H1 (cell line): ENCODE data around the gene CTNNA3. TPM values are rescaled to one million over a fixed set of nuclear protein-coding genes. Genes with fewer than 3 reads are reported as not detected.

Experiments
- CTCF ChIA-PET: fragments of 300-600 bp; sonication (Branson Sonifier 250); formaldehyde crosslinking; loops from one replicate; lab custom pipeline; 2021; ENCODE audit not compliant: partially characterized antibody; lab: Charles Lee
- POLR2A ChIA-PET: fragments of 300-600 bp; sonication (Branson Sonifier 250); formaldehyde crosslinking; loops from one replicate; lab custom pipeline; 2021; ENCODE audit warnings: inconsistent platforms; ENCODE audit not compliant: partially characterized antibody; lab: Charles Lee
- DNase-seq, 2 experiments: peaks; one replicate each; pipeline versions ENCODE4 v3.0.0 to v3.0.0-alpha.2; 2010 to 2022; ENCODE audit warnings: low spot score in 2 of 2, low read depth in 1 of 2, mixed read lengths in 1 of 2
- FAIRE-seq: peaks from 2 replicates; lab custom pipeline; 2011; peaks lifted over from hg19 to GRCh38; lab: Jason Lieb, UNC
- H2AFZ ChIP-seq: 2 replicates; pipeline ENCODE4 v1.8.1; 2012; ENCODE audit warnings: low read length, inconsistent platforms
- H2AK5ac ChIP-seq: 2 replicates; pipeline ENCODE4 v1.6.1; 2013; ENCODE audit warnings: low read depth, low read length
- H2BK120ac ChIP-seq: replicated peaks from 2 replicates; pipeline ENCODE3; 2013; ENCODE audit warnings: low read depth, low read length, inconsistent platforms
- H2BK12ac ChIP-seq: 2 replicates; pipeline ENCODE4 v1.6.1; 2013; ENCODE audit warnings: low read depth, low read length
- H2BK15ac ChIP-seq: 2 replicates; pipeline ENCODE4 v1.6.1; 2013; ENCODE audit warnings: low read length
- H2BK20ac ChIP-seq: 2 replicates; pipeline ENCODE4 v1.6.1; 2013; ENCODE audit warnings: low read length
- H2BK5ac ChIP-seq: 2 replicates; pipeline ENCODE4 v1.6.1; 2013; ENCODE audit warnings: low read depth, low read length
- H3K14ac ChIP-seq: 2 replicates; pipeline ENCODE4 v1.6.1; 2013; ENCODE audit warnings: inconsistent platforms; ENCODE audit not compliant: insufficient read length
- H3K18ac ChIP-seq: 2 replicates; pipeline ENCODE4 v1.6.1; 2013; ENCODE audit warnings: low read length; ENCODE audit errors: extremely low read depth
- H3K23ac ChIP-seq: 2 replicates; pipeline ENCODE4 v1.6.1; 2013; ENCODE audit warnings: inconsistent platforms; ENCODE audit not compliant: insufficient read length
- H3K23me2 ChIP-seq: 2 replicates; pipeline ENCODE4 v1.6.1; 2013; ENCODE audit warnings: low read depth, low read length
- H3K27ac ChIP-seq: 2 replicates; pipeline ENCODE4 v1.6.1; 2011; ENCODE audit warnings: low read depth, low read length, inconsistent platforms
- H3K27me3 ChIP-seq, 4 experiments: replicated peaks in 1 of 4; 1 replicate in 1 of 4; 2 replicates in 3 of 4; pipeline versions ENCODE4 v1.6.1 to v1.8.1; 2011 to 2013; ENCODE audit warnings: low read length in 3 of 4, mild to moderate bottlenecking in 3 of 4, inconsistent platforms in 2 of 4, mixed read lengths in 2 of 4, moderate library complexity in 1 of 4; ENCODE audit not compliant: control insufficient read depth in 3 of 4, insufficient read depth in 3 of 4; ENCODE audit errors: extremely low read depth in 1 of 4
- H3K36me3 ChIP-seq, 4 experiments: 2 replicates each; pipeline versions ENCODE4 v1.6.1 to v1.8.1; 2011 to 2013; ENCODE audit warnings: mild to moderate bottlenecking in 4 of 4, low read length in 3 of 4, moderate library complexity in 2 of 4, control low read depth in 1 of 4, inconsistent platforms in 1 of 4; ENCODE audit not compliant: insufficient read depth in 4 of 4, control insufficient read depth in 2 of 4
- H3K4ac ChIP-seq: replicated peaks from 2 replicates; pipeline ENCODE3; 2013; ENCODE audit warnings: low read length, low read depth, mixed read lengths, inconsistent platforms; ENCODE audit not compliant: insufficient read length
- H3K4me1 ChIP-seq, 4 experiments: replicated peaks in 1 of 4; 1 replicate in 1 of 4; 2 replicates in 3 of 4; pipeline versions ENCODE4 v1.6.1 to v1.8.1; 2011 to 2013; ENCODE audit warnings: low read length in 3 of 4, inconsistent platforms in 2 of 4, mixed read lengths in 1 of 4; ENCODE audit not compliant: insufficient read depth in 4 of 4, control insufficient read depth in 3 of 4
- H3K4me2 ChIP-seq, 2 experiments: 2 replicates each; pipeline versions ENCODE4 v1.6.1 to v1.8.1; 2011 to 2013; ENCODE audit warnings: low read depth in 2 of 2, low read length in 2 of 2, control low read depth in 1 of 2, inconsistent platforms in 1 of 2, mild to moderate bottlenecking in 1 of 2; ENCODE audit not compliant: insufficient read depth in 1 of 2
- H3K4me3 ChIP-seq, 4 experiments: fragments of 200-600, 300-600 bp in 1 of 4; sonication (generic), shearing (Covaris generic), sonication (Bioruptor Twin) in 1 of 4; 2 replicates each; pipeline versions ENCODE4 v1.5.1 to v1.8.1; 2011 to 2016; ENCODE audit warnings: low read length in 4 of 4, low read depth in 3 of 4, control low read depth in 2 of 4, inconsistent platforms in 2 of 4, mild to moderate bottlenecking in 2 of 4, mixed read lengths in 1 of 4, moderate library complexity in 1 of 4; ENCODE audit not compliant: insufficient read depth in 2 of 4; ENCODE audit errors: extremely low read depth in 1 of 4
- H3K56ac ChIP-seq: replicated peaks from 2 replicates; pipeline ENCODE3; 2013; ENCODE audit warnings: low read depth, mild to moderate bottlenecking, mixed read lengths, low read length, inconsistent platforms; ENCODE audit not compliant: insufficient read length
- H3K79me1 ChIP-seq: 2 replicates; pipeline ENCODE4 v1.6.1; 2013; ENCODE audit warnings: low read depth, low read length, control low read depth
- H3K79me2 ChIP-seq, 2 experiments: 2 replicates each; pipeline versions ENCODE4 v1.6.1 to v1.8.1; 2012 to 2013; ENCODE audit warnings: low read length in 2 of 2, mild to moderate bottlenecking in 2 of 2, inconsistent platforms in 1 of 2; ENCODE audit not compliant: insufficient read depth in 2 of 2, control insufficient read depth in 1 of 2
- H3K9ac ChIP-seq, 4 experiments: replicated peaks in 1 of 4; 1 replicate in 1 of 4; 2 replicates in 3 of 4; pipeline versions ENCODE4 v1.6.1 to v1.8.1; 2011 to 2013; ENCODE audit warnings: low read depth in 3 of 4, low read length in 3 of 4, control low read depth in 2 of 4, mild to moderate bottlenecking in 2 of 4, moderate library complexity in 2 of 4, inconsistent platforms in 1 of 4; ENCODE audit errors: extremely low read depth in 1 of 4
- H3K9me3 ChIP-seq, 2 experiments: 2 replicates each; pipeline versions ENCODE4 v1.6.1 to v1.8.1; 2012 to 2013; ENCODE audit warnings: mild to moderate bottlenecking in 2 of 2, moderate library complexity in 2 of 2, control low read depth in 1 of 2, inconsistent platforms in 1 of 2, low read depth in 1 of 2, low read length in 1 of 2, mixed read lengths in 1 of 2; ENCODE audit not compliant: insufficient read depth in 2 of 2
- H4K20me1 ChIP-seq, 2 experiments: replicated peaks in 1 of 2; 2 replicates each; pipeline versions ENCODE3 to v1.8.1; 2011 to 2013; ENCODE audit warnings: inconsistent platforms in 2 of 2, low read length in 2 of 2, mild to moderate bottlenecking in 1 of 2; ENCODE audit not compliant: insufficient read depth in 2 of 2, control insufficient read depth in 1 of 2
- H4K5ac ChIP-seq: 2 replicates; pipeline ENCODE4 v1.6.1; 2013; ENCODE audit warnings: low read length, low read depth, mixed read lengths, inconsistent platforms; ENCODE audit not compliant: insufficient read length
- H4K8ac ChIP-seq: 2 replicates; pipeline ENCODE4 v1.8.0; 2013; ENCODE audit warnings: mild to moderate bottlenecking, moderate library complexity, low read length, inconsistent platforms; ENCODE audit not compliant: insufficient read depth; ENCODE audit errors: extremely low read depth
- H4K91ac ChIP-seq: replicated peaks from 2 replicates; pipeline ENCODE3; 2013; ENCODE audit warnings: low read length, mixed read lengths, inconsistent platforms; ENCODE audit not compliant: insufficient read length
- BACH1 ChIP-seq: IDR thresholded peaks from 2 replicates; pipeline ENCODE4 v1.6.1; 2012; ENCODE audit warnings: low read length, improper control_type of control experiment
- BCL11A ChIP-seq, 2 experiments: IDR thresholded peaks; one replicate each; pipeline ENCODE4 v1.6.1; 2011; ENCODE audit warnings: low read depth in 2 of 2, low read length in 2 of 2, mild to moderate bottlenecking in 2 of 2
- BRCA1 ChIP-seq: IDR thresholded peaks from 2 replicates; pipeline ENCODE4 v1.6.1; 2012; ENCODE audit warnings: low read depth, low read length, improper control_type of control experiment
- CREB1 ChIP-seq: IDR thresholded peaks from 2 replicates; pipeline ENCODE4 v1.6.1; 2012; ENCODE audit warnings: inconsistent platforms
- CTBP2 ChIP-seq: IDR thresholded peaks from 2 replicates; pipeline ENCODE4 v1.7.0; 2011; ENCODE audit warnings: borderline replicate concordance, mild to moderate bottlenecking, moderate library complexity, mixed read lengths, low read length; ENCODE audit not compliant: insufficient read depth, insufficient read length
- GABPA ChIP-seq: IDR thresholded peaks from 2 replicates; pipeline ENCODE4 v1.6.1; 2011; ENCODE audit warnings: mild to moderate bottlenecking, low read length, moderate library complexity, borderline replicate concordance; ENCODE audit not compliant: insufficient read depth
- GTF2F1 ChIP-seq: IDR thresholded peaks from 2 replicates; pipeline ENCODE4 v1.6.1; 2012; ENCODE audit warnings: low read depth, low read length, improper control_type of control experiment, borderline replicate concordance
- NANOG ChIP-seq: IDR thresholded peaks from 2 replicates; pipeline ENCODE4 v1.6.1; 2011; ENCODE audit warnings: low read length, low read depth, mild to moderate bottlenecking, inconsistent platforms; ENCODE audit not compliant: insufficient read depth, poor library complexity, severe bottlenecking
- PHF8 ChIP-seq: fragments of 200-600 bp; sonication (generic); conservative IDR thresholded peaks from 2 replicates; pipeline ENCODE4 v1.7.1; 2012; ENCODE audit warnings: low read depth, mild to moderate bottlenecking, inconsistent platforms, low read length, moderate library complexity
- RBBP5 ChIP-seq: IDR thresholded peaks from 2 replicates; pipeline ENCODE4 v1.7.1; 2012; ENCODE audit warnings: low read depth, mild to moderate bottlenecking, inconsistent platforms, low read length, moderate library complexity, borderline replicate concordance
- SP2 ChIP-seq: IDR thresholded peaks from 2 replicates; pipeline ENCODE4 v1.6.1; 2012; ENCODE audit warnings: mild to moderate bottlenecking, low read length, inconsistent platforms
- SP4 ChIP-seq: IDR thresholded peaks from 2 replicates; pipeline ENCODE4 v1.6.1; 2012; ENCODE audit warnings: low read length, inconsistent platforms
- TBP ChIP-seq: IDR thresholded peaks from 2 replicates; pipeline ENCODE4 v1.6.1; 2011; ENCODE audit warnings: low read depth, low read length, improper control_type of control experiment
- polyA plus RNA-seq, 7 experiments: library from polyadenylated mRNA; depleted of rRNA in 3 of 7; stranded (reverse) in 5 of 7; unstranded in 2 of 7; fragments of >200 nt in 5 of 7; fragments of 200-250 nt in 2 of 7; gene quantifications; 1 replicate in 5 of 7; 2 replicates in 1 of 7; 4 replicates in 1 of 7; pipeline versions ENCODE4 v1.2.1 to v1.2.3, GENCODE V29; 2011 to 2013; ENCODE audit warnings: missing spikeins in 2 of 7, mixed read lengths in 2 of 7
- total RNA-seq: library from RNA; stranded (reverse); fragmentation: NEBNext Ultra II Directional; extraction: Animal tissue kit (Norgen Biotek cat#: 25700); gene quantifications from 2 replicates; pipeline ENCODE4 v1.2.1, GENCODE V29; 2021
- TF ChIP-seq, protein P1 (sequence below): IDR thresholded peaks from 2 replicates; pipeline ENCODE4 v1.6.1; 2012; ENCODE audit warnings: low read length, inconsistent platforms
- TF ChIP-seq, protein P2 (sequence below): IDR thresholded peaks from 2 replicates; pipeline ENCODE4 v1.6.1; 2012; ENCODE audit warnings: inconsistent platforms

CTNNA3 gene
- total and polyA plus RNA-seq, 2 of the 8 experiments (the other 6 are each of a cell fraction or from before 2014, with no cell fraction given), result 1.3 to 1.5 TPM

DNA sequence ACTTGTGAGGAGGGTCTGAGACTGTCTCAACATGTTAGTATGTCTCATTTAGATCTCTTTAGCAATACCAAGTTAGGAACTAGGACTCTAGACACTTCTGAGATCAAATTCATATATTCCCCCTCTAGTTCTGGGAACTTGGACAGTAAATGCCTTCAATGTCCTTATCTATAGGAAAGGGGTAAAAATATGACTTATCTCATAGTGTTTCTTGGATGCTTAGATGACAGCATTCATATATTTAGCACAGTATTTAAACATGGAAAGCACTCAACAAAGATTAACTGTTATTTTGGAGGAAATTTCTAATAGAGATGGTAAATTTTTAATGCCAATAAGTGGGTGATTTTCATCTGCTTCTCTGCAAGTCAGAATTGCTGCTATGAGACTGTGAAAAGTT lies 154.6 kb downstream of the CTNNA3 start:
- H4K91ac ChIP-seq, result no peak overlapping the region
- no peak overlapping the region for H3K14ac ChIP-seq
- no peak overlapping the region for H3K23ac ChIP-seq
- ChIA-PET CTCF (no interaction called here), POLR2A (no interaction called here)
- no peak overlapping the region for H2AK5ac ChIP-seq
- H2BK20ac ChIP-seq, result no peak overlapping the region
- H3K4me3 ChIP-seq, result no peak overlapping the region
- no peak overlapping the region for H2AFZ ChIP-seq
- H3K18ac ChIP-seq, result no peak overlapping the region
- no peak overlapping the region for H4K8ac ChIP-seq
- H3K27me3 ChIP-seq, result no peaks in the 10 kb centered on the region
- no peak for FAIRE-seq
- H3K27ac ChIP-seq, result no peak overlapping the region
- H3K56ac ChIP-seq, result no peak overlapping the region
- no peak overlapping the region for H2BK15ac ChIP-seq
- no peak overlapping the region for H2BK5ac ChIP-seq
- no peak overlapping the region for H3K9ac ChIP-seq
- H3K36me3 ChIP-seq, result no peaks in the 10 kb centered on the region
- no peaks in the 10 kb centered on the region for H3K23me2 ChIP-seq
- no peaks in the 10 kb centered on the region for H4K20me1 ChIP-seq
- H3K79me2 ChIP-seq, result no peaks in the 10 kb centered on the region
- H3K4me1 ChIP-seq, result no peaks in the 10 kb centered on the region
- H3K9me3 ChIP-seq, result no peaks in the 10 kb centered on the region
- no peak overlapping the region for H2BK12ac ChIP-seq
- DNase-seq, result no peak
- no peaks in the 10 kb centered on the region for H3K79me1 ChIP-seq
- no peak overlapping the region for H4K5ac ChIP-seq
- no peak overlapping the region for H3K4ac ChIP-seq
- H2BK120ac ChIP-seq, result no peak overlapping the region
- H3K4me2 ChIP-seq, result no peak overlapping the region
- TF ChIP-seq, protein P1, sequence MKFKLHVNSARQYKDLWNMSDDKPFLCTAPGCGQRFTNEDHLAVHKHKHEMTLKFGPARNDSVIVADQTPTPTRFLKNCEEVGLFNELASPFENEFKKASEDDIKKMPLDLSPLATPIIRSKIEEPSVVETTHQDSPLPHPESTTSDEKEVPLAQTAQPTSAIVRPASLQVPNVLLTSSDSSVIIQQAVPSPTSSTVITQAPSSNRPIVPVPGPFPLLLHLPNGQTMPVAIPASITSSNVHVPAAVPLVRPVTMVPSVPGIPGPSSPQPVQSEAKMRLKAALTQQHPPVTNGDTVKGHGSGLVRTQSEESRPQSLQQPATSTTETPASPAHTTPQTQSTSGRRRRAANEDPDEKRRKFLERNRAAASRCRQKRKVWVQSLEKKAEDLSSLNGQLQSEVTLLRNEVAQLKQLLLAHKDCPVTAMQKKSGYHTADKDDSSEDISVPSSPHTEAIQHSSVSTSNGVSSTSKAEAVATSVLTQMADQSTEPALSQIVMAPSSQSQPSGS, result no peak
- TF ChIP-seq NANOG (no peak), GABPA (no peak), SP2 (no peak), PHF8 (no peak), RBBP5 (no peak), BACH1 (no peak), BRCA1 (no peak), CREB1 (no peak), BCL11A (IDR thresholded peaks at IDR 0.05; ENCODE audit: low read depth in 2 of 2, low read length in 2 of 2) (no peak), SP4 (no peak), CTBP2 (no peak), GTF2F1 (no peak), TBP (no peak)
- TF ChIP-seq, protein P2, sequence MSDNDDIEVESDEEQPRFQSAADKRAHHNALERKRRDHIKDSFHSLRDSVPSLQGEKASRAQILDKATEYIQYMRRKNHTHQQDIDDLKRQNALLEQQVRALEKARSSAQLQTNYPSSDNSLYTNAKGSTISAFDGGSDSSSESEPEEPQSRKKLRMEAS, result no peak
